ENCODE data around the gene WARS2.

The WARS2 gene

GRCh38 chr1:119032986-119033385, 107.5 kb downstream of the WARS2 start:
- TF ChIP-seq CTBP1 (IDR thresholded peaks at IDR 0.05; ENCODE audit: borderline replicate concordance) (no peak), TARDBP (IDR thresholded peaks at IDR 0.05) (no peak), SUZ12 (IDR thresholded peaks at IDR 0.05) (no peak), ZNF384 (IDR thresholded peaks at IDR 0.05) (no peak), SP1 (IDR thresholded peaks at IDR 0.05) (no peak), ARNT (IDR thresholded peaks at IDR 0.05) (no peak), BHLHE40 (IDR thresholded peaks at IDR 0.05; ENCODE audit: borderline replicate concordance) (no peak), FOXK2 (IDR thresholded peaks at IDR 0.05) (no peak), HDGF (IDR thresholded peaks at IDR 0.05; ENCODE audit: borderline replicate concordance) (no peak), FOXM1 (IDR thresholded peaks at IDR 0.05; ENCODE audit: borderline replicate concordance) (no peak), ELF4 (IDR thresholded peaks at IDR 0.05) (no peak), NFRKB (IDR thresholded peaks at IDR 0.05) (no peak), L3MBTL2 (conservative IDR thresholded peaks at IDR 0.05) (no peak), FOXA1 (IDR thresholded peaks at IDR 0.05) (no peak), LEF1 (IDR thresholded peaks at IDR 0.05; ENCODE audit: borderline replicate concordance) (no peak)
- TF ChIP-seq, protein P1, sequence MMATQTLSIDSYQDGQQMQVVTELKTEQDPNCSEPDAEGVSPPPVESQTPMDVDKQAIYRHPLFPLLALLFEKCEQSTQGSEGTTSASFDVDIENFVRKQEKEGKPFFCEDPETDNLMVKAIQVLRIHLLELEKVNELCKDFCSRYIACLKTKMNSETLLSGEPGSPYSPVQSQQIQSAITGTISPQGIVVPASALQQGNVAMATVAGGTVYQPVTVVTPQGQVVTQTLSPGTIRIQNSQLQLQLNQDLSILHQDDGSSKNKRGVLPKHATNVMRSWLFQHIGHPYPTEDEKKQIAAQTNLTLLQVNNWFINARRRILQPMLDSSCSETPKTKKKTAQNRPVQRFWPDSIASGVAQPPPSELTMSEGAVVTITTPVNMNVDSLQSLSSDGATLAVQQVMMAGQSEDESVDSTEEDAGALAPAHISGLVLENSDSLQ (IDR thresholded peaks at IDR 0.05): no peak
- ChIA-PET CTCF (no interaction called here), POLR2A (no interaction called here)
- DNase-seq (ENCODE audit: extremely low spot score): no peak

GRCh38 chr1:119027759-119028158, 112.7 kb downstream of the WARS2 start:
- TF ChIP-seq FOXA1 (IDR thresholded peaks at IDR 0.05) (no peak), FOXK2 (IDR thresholded peaks at IDR 0.05) (no peak), L3MBTL2 (conservative IDR thresholded peaks at IDR 0.05) (no peak), ARNT (IDR thresholded peaks at IDR 0.05) (no peak), NFRKB (IDR thresholded peaks at IDR 0.05) (no peak), CTBP1 (IDR thresholded peaks at IDR 0.05; ENCODE audit: borderline replicate concordance) (no peak), SP1 (IDR thresholded peaks at IDR 0.05) (no peak), HDGF (IDR thresholded peaks at IDR 0.05; ENCODE audit: borderline replicate concordance) (no peak), ZNF384 (IDR thresholded peaks at IDR 0.05) (no peak), SUZ12 (IDR thresholded peaks at IDR 0.05) (no peak), BHLHE40 (IDR thresholded peaks at IDR 0.05; ENCODE audit: borderline replicate concordance) (no peak), FOXM1 (IDR thresholded peaks at IDR 0.05; ENCODE audit: borderline replicate concordance) (no peak), ELF4 (IDR thresholded peaks at IDR 0.05) (no peak), TARDBP (IDR thresholded peaks at IDR 0.05) (no peak), LEF1 (IDR thresholded peaks at IDR 0.05; ENCODE audit: borderline replicate concordance) (no peak)
- TF ChIP-seq, protein P1 (IDR thresholded peaks at IDR 0.05): no peak
- ChIA-PET POLR2A (no interaction called here), CTCF (interaction anchor here (0.6 kb wide), 1 partner anchor 254 kb away, joined by 3 read pairs; no protein-coding TSS in a partner anchor)
- no peak for DNase-seq (ENCODE audit: extremely low spot score)

DNA sequence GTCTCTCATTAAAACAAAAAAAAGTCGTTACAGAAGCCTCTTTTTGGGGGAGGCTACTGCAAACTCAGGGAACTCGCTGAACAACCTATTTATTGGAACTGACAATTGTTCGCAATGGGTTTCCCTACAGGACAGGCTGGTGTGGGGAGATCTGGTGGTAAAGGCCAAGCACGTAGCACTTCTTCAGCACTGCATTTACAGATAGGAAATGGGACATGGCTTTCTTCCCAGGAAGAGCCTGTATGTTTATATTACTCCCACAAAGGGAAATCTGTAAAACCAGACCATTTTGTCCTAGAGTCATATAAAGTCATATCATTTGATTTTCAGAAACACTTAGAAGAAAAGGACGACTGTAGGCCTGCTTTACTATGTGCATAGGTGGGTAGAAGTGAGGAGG, 113.5 kb downstream of the WARS2 start:
- POLR2A ChIA-PET: no interaction called here
- no peak for DNase-seq (ENCODE audit: extremely low spot score)
- TF ChIP-seq FOXM1 (IDR thresholded peaks at IDR 0.05; ENCODE audit: borderline replicate concordance) (no peak), ZNF384 (IDR thresholded peaks at IDR 0.05) (no peak), FOXA1 (IDR thresholded peaks at IDR 0.05) (no peak), LEF1 (IDR thresholded peaks at IDR 0.05; ENCODE audit: borderline replicate concordance) (no peak), ARNT (IDR thresholded peaks at IDR 0.05) (no peak), SP1 (IDR thresholded peaks at IDR 0.05) (no peak), ELF4 (IDR thresholded peaks at IDR 0.05) (no peak)
- TF ChIP-seq, protein P1 (IDR thresholded peaks at IDR 0.05): no peak
- CTCF ChIA-PET: no interaction called here

DNA sequence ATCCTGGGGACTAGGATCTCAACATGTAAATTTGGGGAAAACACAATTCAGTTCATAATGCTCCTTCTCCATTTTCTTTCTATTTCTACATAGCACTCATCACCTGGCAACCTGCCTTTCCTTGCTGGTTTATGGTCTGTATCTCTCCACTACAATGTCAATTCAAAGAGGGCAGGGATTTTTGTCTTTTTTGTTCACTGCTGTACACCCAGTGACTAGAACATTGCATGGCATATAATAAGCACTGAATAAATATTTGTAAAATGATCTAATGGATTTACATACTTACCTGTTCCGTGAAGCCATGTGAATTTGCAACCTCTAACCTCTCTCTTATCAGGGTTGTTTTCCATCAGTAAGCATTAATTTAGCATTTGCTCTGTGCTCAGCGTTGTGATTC, 124.9 kb downstream of the WARS2 start:
- POLR2A ChIA-PET: no interaction called here
- DNase-seq (ENCODE audit: extremely low spot score): no peak
- CTCF ChIA-PET: no interaction called here
- no peak for TF ChIP-seq ELF4 (IDR thresholded peaks at IDR 0.05)
- no peak for TF ChIP-seq FOXK2 (IDR thresholded peaks at IDR 0.05)

DNA sequence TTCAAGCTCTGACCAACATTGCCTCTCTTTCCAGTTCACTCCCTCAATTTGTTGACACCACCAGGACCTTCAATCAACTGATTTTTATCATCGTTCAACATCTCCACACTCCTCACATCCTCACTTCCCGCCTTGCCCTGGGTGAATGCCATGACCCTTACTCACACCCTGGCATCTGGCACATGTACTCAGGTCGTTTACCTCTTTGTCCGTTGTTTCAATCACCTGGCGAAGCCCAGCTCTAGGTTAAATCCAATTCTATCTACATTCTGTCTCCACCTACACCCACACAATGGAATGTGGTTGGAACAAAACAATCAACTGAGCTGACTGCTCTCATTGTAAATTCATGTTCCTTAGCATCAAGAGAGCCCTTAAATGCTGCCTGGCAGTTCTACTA, 128.1 kb downstream of the WARS2 start:
- ChIA-PET CTCF (no interaction called here), POLR2A (no interaction called here)
- TF ChIP-seq SUZ12 (IDR thresholded peaks at IDR 0.05): no peak
- no peak for TF ChIP-seq ELF4 (IDR thresholded peaks at IDR 0.05)
- TF ChIP-seq SP1 (IDR thresholded peaks at IDR 0.05): no peak
- TF ChIP-seq ARNT (IDR thresholded peaks at IDR 0.05): no peak
- no peak for TF ChIP-seq L3MBTL2 (conservative IDR thresholded peaks at IDR 0.05)
- no peak for TF ChIP-seq ZNF384 (IDR thresholded peaks at IDR 0.05)
- no peak for TF ChIP-seq FOXM1 (IDR thresholded peaks at IDR 0.05; ENCODE audit: borderline replicate concordance)
- no peak for TF ChIP-seq HDGF (IDR thresholded peaks at IDR 0.05; ENCODE audit: borderline replicate concordance)
- no peak for TF ChIP-seq CTBP1 (IDR thresholded peaks at IDR 0.05; ENCODE audit: borderline replicate concordance)
- TF ChIP-seq, protein P1 (IDR thresholded peaks at IDR 0.05): no peak
- no peak for TF ChIP-seq FOXK2 (IDR thresholded peaks at IDR 0.05)
- TF ChIP-seq LEF1 (IDR thresholded peaks at IDR 0.05; ENCODE audit: borderline replicate concordance): no peak
- no peak for TF ChIP-seq NFRKB (IDR thresholded peaks at IDR 0.05)
- TF ChIP-seq TARDBP (IDR thresholded peaks at IDR 0.05): no peak
- no peak for DNase-seq (ENCODE audit: extremely low spot score)

DNA sequence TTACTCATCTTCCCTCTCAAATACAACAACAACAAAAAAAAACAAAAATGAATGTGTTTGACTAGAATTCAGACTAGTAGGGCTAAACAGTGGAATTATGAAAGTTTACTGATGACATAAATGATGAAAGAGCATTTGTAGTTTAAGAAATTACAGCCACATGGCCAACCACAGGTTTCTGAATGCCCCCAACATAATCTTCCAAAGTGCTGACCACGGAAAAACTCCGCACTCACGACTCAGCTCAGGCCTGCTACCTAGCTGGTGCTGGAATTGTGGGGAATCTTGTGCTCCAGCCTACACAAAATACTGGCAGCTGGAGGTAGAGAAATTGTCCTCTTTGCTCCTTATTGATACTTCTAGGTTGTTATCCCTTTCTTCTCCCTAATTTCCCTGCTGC, 128.7 kb downstream of the WARS2 start:
- no peak for DNase-seq (ENCODE audit: extremely low spot score)
- POLR2A ChIA-PET: no interaction called here
- CTCF ChIA-PET: no interaction called here
- no peak for TF ChIP-seq FOXA1 (IDR thresholded peaks at IDR 0.05)
- TF ChIP-seq ELF4 (IDR thresholded peaks at IDR 0.05): no peak
- no peak for TF ChIP-seq CTBP1 (IDR thresholded peaks at IDR 0.05; ENCODE audit: borderline replicate concordance)
- TF ChIP-seq NFRKB (IDR thresholded peaks at IDR 0.05): no peak
- no peak for TF ChIP-seq ARNT (IDR thresholded peaks at IDR 0.05)
- TF ChIP-seq TARDBP (IDR thresholded peaks at IDR 0.05): no peak
- no peak for TF ChIP-seq LEF1 (IDR thresholded peaks at IDR 0.05; ENCODE audit: borderline replicate concordance)
- TF ChIP-seq SP1 (IDR thresholded peaks at IDR 0.05): no peak
- TF ChIP-seq FOXM1 (IDR thresholded peaks at IDR 0.05; ENCODE audit: borderline replicate concordance): no peak
- TF ChIP-seq ZNF384 (IDR thresholded peaks at IDR 0.05): no peak
- TF ChIP-seq SUZ12 (IDR thresholded peaks at IDR 0.05): no peak
- no peak for TF ChIP-seq HDGF (IDR thresholded peaks at IDR 0.05; ENCODE audit: borderline replicate concordance)
- TF ChIP-seq FOXK2 (IDR thresholded peaks at IDR 0.05): no peak
- TF ChIP-seq L3MBTL2 (conservative IDR thresholded peaks at IDR 0.05): no peak

Measured in HEK293T (cell line).